Epithelial cell of proximal tubule (primary cell): Measurements from ENCODE around the gene RASA3. TPM values are rescaled to one million over a fixed set of nuclear protein-coding genes. Genes with fewer than 3 reads are reported as not detected.
"Not testable (repeated sequence)": the region's sequence is repeated elsewhere in the genome, so short reads cannot be mapped to it uniquely, and the experiment has no call there.

Experiments
- DNase-seq: peaks from one replicate; pipeline ENCODE4 v3.0.0-alpha.2; 2011; ENCODE audit warnings: low read depth
- H3K4me3 ChIP-seq: 2 replicates; pipeline ENCODE4 v1.5.1; 2011; ENCODE audit warnings: low read depth, mild to moderate bottlenecking, low read length
- CTCF ChIP-seq: conservative IDR thresholded peaks from 2 replicates; pipeline ENCODE4 v1.5.1; 2012; ENCODE audit warnings: low read depth, mild to moderate bottlenecking, low read length
- total RNA-seq: library from RNA; depleted of rRNA; stranded (reverse); fragments of >200 nt; gene quantifications from 2 replicates; pipeline ENCODE4 v1.2.3, GENCODE V29; 2015

The RASA3 gene
- total RNA-seq, 1 donor from 2014 or later, result 25.7 TPM

GRCh38 chr13:113992276-113993005 is 140.0 kb downstream of the RASA3 start:
- H3K4me3 ChIP-seq, result no peak overlapping the region
- no peak for DNase-seq
- no peak for TF ChIP-seq CTCF

GRCh38 chr13:113991676-113992179 is 140.7 kb downstream of the RASA3 start:
- no peak for DNase-seq
- TF ChIP-seq CTCF, result no peak
- no peak overlapping the region for H3K4me3 ChIP-seq

GRCh38 chr13:113991191-113991669 is 141.2 kb downstream of the RASA3 start:
- DNase-seq, result no peak
- TF ChIP-seq CTCF, result no peak
- no peak overlapping the region for H3K4me3 ChIP-seq

- no peak overlapping the region for H3K4me3 ChIP-seq
- no peak for DNase-seq
- TF ChIP-seq CTCF, result no peak
Measured at GRCh38 chr13:113990321-113990837, 142.0 kb downstream of the RASA3 start.

GRCh38 chr13:113989585-113990300 is 142.7 kb downstream of the RASA3 start:
- no peak for TF ChIP-seq CTCF
- DNase-seq, result no peak
- no peak overlapping the region for H3K4me3 ChIP-seq

GRCh38 chr13:113988859-113989258 is 143.6 kb downstream of the RASA3 start:
- not testable (repeated sequence) for H3K4me3 ChIP-seq, DNase-seq

- no peak overlapping the region for H3K4me3 ChIP-seq
- TF ChIP-seq CTCF, result no peak
- DNase-seq, result no peak
Measured at GRCh38 chr13:113982296-113982661, 150.1 kb downstream of the RASA3 start.
